Globus pallidus (tissue), 1 donor: ENCODE results near the gene TIMM50.

Experiments
- DNase-seq: peaks from one replicate; pipeline ENCODE4 v3.0.0-alpha.2; 2015; ENCODE audit warnings: low spot score

The TIMM50 gene

DNA sequence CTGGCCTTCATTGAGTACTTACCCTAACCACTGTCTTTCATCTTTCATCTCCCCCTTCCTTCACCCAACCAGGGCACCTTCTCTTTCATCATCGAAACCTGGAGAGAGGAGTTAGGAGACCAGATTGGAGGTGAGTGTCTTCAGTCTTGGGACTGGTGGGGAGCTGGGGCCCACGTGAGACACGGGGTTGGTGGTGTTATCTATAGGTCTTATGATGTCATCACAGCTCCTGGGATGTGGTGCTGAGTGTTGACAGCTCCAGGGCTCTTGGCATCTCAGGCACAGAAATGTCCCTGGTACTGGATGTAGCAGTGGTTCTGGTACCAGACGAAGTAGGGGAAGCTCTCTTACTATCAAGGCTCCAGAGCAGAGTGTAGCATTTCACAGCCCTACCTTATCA, 19.9 kb downstream of the TIMM50 start:
- no peak for DNase-seq

DNA sequence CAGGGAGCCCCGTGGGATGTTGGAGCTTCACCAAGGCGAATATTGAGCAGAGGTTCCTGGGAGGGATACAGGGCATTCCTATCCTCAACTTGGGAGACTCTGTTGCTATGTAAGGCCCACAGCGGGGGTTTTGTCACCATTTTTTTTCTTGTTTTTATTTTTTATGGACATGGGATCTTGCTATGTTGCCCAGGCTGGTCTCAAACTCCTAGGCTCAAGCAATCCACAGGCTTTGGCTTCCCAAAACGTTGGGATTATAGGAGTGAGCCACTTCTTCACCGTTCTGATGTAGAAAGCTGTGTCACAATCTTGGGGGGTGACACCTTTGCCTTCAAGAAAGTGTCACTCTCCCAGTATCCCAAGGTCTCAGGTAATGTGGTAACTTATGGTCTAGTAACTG, 20.7 kb downstream of the TIMM50 start:
- no peak for DNase-seq

DNA sequence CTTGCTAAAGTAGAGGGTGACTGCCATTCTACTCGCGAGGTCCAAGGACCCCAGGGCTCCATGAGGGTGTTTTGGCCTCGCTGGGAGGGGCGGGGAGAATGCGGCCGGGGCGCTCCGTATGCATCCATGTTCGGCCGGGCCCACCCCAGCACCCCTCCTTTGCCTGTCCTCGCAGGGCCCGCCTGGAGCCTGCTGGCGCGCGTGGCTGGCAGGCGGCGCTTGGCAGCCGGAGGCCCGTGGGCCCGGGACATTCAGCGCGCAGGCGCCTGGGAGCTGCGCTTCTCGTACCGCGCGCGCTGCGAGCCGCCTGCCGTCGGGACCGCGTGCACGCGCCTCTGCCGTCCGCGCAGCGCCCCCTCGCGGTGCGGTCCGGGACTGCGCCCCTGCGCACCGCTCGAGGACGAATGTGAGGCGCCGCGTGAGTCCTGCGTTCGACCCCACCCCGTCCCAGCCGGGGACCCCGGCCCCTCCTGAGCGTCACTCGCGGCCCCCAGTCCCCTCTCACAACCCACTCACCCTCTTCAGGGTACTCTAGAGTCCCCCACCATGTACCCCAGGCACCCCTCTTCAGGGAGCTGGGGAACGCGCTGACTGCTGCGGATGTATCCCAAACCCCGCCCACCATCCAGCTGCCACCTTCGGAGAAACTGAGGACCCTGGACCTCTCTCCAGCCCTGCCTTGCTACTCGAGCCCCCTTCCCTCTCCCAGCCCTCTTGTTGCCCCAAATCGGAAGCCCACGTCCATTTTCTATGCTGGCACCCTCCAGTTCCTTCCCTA, 22.2 kb downstream of the TIMM50 start:
- no peak for DNase-seq

DNA sequence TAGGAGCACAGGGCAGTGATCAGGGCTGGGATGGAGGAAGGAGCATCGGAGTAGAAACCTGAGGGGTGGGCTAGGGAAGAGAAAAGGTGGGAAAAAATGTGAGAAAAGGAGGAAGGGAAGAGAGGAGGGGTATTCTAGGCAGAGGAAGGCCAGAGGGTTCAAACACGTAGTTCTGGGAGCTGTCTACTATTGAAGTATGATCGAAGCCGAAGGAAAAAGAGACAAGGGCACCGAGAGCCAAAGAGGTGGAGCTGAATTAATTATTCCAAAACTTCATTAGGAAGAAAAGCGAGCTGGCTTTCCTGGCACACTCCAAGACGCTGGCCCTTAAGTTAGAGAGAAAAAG, 25.9 kb downstream of the TIMM50 start:
- no peak for DNase-seq

DNA sequence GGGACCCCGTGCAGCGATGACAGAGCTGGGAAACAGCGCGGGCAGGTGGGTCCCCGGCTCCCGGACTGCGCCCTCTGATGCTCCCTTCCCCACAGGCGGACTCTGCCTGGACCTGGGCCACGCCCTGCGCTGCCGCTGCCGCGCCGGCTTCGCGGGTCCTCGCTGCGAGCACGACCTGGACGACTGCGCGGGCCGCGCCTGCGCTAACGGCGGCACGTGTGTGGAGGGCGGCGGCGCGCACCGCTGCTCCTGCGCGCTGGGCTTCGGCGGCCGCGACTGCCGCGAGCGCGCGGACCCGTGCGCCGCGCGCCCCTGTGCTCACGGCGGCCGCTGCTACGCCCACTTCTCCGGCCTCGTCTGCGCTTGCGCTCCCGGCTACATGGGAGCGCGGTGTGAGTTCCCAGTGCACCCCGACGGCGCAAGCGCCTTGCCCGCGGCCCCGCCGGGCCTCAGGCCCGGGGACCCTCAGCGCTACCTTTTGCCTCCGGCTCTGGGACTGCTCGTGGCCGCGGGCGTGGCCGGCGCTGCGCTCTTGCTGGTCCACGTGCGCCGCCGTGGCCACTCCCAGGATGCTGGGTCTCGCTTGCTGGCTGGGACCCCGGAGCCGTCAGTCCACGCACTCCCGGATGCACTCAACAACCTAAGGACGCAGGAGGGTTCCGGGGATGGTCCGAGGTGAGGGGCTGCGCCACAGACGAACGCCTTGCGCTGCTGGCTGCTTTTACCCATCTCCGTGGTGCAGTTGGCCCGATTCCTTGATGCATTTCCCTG, 26.5 kb downstream of the TIMM50 start:
- DNase-seq = no peak

DNA sequence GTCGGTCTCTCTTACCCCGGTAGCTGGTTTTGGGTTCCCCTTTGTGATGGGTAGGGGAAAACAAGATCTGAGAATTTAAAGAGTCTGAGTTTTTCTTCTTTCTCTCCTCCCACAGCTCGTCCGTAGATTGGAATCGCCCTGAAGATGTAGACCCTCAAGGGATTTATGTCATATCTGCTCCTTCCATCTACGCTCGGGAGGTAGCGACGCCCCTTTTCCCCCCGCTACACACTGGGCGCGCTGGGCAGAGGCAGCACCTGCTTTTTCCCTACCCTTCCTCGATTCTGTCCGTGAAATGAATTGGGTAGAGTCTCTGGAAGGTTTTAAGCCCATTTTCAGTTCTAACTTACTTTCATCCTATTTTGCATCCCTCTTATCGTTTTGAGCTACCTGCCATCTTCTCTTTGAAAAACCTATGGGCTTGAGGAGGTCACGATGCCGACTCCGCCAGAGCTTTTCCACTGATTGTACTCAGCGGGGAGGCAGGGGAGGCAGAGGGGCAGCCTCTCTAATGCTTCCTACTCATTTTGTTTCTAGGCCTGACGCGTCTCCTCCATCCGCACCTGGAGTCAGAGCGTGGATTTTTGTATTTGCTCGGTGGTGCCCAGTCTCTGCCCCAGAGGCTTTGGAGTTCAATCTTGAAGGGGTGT, 27.2 kb downstream of the TIMM50 start:
- DNase-seq = no peak

DNA sequence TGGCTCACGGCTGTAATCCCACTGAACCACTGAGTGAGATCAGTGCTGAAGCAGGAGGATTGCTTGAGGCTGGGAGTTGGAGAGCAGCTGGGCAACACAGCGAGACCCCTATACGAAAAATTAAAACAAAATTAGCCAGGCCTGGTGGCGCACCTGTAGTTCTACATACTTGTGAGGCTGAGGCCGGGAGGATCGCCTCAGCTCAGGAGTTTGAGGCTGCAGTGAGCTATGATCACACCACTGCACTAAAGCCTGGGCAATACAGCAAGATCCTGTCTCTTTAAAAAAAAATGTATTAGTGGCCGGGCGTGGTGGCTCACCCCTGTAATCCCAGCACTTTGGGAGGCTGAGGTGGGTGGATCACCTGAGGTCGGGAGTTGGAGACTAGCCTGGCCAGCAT, 28.0 kb downstream of the TIMM50 start:
- no peak for DNase-seq

DNA sequence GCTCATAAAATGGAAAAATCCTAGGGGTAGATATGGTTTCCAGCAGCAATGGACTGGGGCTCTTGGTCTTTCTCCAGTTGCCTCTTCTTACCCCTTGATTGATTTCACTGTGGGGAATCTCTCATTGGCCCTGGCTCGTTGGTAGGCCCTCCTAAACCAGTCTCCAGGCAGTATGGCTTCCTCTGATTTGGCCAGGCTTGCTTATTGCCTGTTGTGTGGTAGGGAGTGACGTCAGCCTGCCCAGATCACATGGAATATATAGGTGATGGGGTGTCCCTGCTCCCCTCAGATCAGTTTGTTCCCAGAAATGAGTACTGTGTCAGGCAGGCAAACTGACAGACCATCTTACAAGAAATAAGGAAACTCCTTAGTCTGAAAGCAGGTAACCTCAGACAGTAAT, 28.6 kb downstream of the TIMM50 start:
- no peak for DNase-seq

DNA sequence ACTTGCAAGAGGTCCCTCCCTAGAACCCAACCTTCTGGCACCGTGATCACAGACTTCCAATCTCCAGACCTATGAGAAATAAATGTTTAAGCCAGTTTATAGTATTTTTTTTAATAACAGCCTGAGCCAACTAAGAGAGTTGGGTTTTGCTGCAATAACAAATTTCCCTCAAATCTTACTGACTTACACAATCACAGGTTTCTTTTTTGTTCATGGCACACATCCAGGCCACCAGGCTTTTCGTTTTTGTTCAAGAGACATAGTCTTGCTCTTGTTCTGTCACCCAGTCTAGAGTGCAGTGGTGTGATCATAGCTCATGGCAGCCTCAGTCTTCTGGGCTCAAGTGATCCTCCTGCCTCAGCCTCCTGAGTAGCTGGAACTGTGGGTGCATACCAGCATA, 32.4 kb downstream of the TIMM50 start:
- DNase-seq = no peak

DNA sequence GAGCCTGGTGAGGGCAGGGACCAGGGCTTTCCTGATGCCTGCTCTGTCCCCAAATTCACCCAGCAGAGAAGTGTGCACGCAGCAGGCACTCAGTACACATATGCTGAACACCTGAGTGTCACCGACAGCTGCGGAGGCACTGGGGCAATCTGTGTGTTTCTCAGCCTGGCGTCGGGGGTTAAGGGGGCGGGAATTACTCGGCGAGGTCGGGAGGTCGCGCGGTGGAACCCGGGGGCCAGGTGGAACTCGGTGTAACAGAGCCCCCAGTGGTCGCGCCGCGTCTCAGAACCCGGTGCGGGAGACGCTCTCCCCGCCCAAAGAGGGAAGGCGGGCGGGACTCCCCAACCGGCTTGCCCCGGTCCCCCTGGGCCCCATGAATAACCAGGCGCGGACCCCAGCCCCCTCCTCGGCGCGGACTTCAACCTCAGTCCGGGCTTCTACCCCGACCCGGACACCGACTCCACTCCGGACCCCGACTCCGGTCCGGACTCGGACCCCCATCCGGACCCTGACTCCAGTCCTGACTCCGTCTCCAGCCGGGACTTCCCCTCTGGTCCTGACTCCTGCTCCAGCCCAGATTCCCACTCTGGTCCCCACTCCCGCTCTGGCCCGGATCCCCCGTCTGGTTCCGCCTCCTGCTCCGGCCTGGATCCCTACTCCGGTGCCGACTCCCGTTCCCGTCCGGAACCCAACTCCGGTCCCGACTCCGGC, 34.4 kb downstream of the TIMM50 start, which contains the start of gene SELENOV:
TSS of gene SELENOV (plus strand) at position 300 of the 711 bp plus-strand sequence. CDS start at position 374, 74 bp downstream.
- no peak for DNase-seq

DNA sequence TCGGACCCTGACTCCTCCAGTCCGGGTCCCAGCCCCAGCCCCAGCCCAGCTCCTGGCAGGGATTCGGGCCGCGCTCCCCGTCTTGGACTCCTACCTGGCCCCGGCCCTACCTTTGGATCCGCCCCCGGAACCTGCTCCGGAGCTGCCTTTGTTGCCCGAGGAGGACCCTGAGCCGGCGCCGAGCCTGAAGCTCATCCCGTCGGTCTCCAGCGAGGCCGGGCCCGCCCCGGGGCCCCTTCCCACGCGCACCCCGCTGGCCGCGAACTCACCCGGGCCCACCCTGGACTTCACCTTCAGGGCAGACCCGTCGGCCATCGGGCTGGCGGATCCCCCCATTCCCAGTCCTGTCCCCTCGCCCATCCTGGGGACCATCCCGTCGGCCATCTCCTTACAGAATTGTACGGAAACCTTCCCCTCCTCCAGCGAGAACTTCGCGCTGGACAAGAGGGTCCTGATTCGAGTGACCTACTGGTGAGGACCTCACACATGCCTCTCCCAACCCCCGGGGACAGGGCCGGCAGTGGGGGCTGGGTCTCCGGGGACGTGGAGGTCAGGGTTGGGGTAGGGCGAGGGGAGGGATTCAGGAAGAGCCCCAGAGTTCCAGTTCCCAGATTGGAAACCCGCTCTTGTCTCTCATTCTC, 35.0 kb downstream of the TIMM50 start:
- DNase-seq = no peak

DNA sequence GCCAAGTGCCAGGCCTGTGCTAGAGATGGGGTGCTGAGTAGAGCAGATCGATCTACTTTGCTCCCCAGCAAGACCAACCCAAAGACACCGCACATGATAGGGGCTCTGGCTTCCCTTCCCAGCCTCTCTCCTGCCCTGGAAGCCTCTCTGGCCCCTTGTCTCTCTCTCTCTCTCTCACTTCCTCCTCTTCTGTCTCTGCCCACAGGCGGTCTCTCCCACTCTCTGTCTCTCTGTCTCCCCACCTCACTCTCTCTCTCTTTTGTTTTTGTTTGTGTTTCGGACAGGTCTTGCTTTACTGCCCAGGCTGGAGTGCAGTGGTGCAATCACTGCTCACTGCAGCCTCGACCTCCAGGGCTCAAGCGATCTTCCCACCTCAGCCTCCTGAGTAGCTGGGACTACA, 35.6 kb downstream of the TIMM50 start:
- no peak for DNase-seq

DNA sequence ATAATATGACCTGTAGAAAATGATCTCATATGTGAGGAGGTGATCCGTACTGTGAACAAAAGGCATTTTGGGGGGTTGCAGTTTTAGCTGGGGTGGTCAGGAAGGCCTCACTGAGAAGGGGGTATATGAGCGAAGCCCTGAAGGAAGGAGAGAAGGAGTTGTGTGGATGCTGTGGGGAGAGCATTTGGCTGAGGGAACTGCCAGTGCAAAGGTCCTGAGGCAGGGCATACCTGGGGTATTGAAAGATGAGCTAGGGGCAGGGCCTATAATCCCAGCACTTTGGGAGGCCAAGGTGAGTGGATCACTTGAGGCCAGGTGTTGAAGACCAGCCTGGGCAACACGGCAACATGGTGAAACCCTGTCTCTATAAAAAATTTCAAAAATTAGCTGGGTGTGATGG, 36.8 kb downstream of the TIMM50 start:
- DNase-seq = no peak

DNA sequence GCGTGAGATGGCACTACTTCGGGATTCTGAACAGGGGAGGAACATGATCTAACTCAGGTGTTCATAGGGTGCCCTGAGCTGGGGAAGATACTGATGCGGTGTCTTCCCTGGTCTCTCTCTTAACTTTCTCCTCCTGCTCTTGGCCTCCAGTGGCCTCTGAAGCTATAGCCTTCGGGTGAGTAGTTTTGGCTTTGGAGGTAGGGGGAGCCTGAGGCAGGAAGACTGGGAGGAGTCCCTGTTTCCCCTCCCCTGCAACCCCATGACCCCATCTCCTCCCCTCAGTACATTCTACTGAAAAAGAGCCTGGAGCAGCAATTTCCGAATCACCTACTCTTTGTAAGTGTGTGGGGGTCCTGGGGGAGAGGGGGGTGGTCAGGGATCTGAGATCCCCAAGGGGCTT, 37.8 kb downstream of the TIMM50 start:
- DNase-seq = no peak

DNA sequence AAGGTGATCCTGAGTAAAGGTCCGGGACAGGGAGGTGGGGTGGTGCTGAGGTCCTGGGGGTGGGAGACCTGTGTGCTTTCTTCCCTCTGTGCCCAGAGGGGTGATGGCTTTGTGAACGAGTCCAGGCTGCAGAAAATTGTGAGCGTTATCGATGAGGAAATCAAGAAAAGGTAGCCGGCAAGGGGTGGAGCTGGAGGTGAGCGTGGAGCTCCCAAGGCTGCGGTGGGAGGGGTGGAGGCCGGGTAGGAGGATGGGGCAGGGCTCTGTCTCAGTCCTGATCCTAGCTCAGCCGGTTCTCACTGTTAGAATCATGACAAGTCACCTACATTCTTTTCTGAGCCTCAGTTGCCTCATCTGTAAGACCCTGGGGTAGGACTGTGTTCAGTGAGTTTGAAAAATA, 38.3 kb downstream of the TIMM50 start:
- no peak for DNase-seq

DNA sequence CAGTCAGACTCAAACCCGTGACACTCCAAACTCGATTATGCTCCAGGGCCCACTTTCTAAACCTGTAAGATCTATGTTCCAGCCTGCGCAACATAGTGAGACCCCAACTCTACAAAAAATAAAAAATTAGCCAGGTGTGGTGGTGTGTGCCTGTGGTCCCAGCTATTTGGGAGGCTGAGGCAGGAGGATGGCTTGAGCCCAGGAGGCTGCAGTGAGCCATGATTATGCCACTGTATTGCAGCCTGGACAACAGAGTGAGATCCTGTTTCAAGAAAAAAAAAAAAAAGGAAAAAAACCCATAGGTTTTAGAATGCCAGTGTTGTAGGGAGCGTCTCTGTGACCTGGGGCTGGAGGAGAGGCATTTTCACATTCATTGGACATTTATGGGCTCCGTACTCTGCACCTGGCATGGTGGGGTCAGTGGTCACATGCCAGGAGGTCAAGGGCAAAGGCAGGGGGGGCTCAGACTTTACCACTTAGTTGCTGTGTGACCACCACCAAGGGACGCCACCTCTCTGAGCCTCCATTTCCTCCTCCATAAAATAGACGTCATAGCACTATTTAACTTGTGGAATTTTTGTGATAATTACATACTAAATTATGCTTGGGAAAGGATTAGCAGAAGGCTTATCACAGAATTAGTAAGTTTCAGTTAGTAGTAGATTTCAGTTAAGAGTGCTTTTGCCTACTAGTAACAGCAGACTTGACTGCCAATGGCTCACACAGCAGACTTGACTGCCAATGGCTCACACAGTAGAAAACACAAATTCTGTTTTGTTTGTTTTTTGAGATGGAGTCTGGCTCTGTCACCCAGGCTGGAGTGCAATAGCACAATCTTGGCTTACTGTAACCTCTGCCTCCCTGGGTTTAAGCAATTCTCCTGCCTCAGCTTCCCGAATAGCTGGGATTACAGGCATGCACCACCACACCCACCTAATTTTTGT, 40.2 kb downstream of the TIMM50 start:
- DNase-seq = no peak

DNA sequence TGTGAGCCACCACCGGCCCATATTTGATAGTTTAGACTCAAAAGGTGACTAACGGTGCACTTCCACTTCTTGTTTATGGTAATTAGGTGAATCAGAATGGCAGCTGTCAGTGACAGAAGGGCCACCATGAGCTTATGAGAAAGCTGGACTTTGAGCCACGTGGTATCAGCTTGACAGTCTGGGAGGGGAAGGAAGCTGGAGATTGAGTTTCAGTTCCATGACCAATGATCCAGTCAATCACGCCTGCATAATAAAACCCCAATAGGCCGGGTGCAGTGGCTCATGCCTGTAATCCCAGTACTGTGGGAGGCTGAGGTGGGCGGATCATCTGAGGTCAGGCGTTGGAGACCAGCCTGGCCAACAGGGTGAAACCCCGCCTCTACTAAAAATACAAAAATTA, 43.9 kb downstream of the TIMM50 start:
- DNase-seq = no peak

DNA sequence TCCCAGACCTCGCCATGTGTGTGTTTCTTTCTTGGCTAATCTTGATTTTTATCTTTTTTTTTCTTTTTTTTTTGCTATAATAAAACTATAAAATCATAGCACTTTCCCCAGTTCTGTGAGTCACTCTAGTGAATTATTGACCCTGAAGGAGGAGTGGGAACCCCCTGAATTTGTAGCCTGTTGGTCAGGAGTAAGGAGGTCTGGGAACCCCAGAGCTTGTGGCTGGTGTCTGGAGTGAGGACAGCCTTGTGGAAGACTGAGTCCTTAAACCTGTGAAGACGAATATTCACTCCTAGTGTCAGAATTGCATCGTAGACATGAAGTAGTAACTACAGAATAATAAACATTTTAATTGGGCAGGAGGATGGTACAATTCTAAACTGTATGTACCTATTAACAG, 44.6 kb downstream of the TIMM50 start:
- DNase-seq = no peak

DNA sequence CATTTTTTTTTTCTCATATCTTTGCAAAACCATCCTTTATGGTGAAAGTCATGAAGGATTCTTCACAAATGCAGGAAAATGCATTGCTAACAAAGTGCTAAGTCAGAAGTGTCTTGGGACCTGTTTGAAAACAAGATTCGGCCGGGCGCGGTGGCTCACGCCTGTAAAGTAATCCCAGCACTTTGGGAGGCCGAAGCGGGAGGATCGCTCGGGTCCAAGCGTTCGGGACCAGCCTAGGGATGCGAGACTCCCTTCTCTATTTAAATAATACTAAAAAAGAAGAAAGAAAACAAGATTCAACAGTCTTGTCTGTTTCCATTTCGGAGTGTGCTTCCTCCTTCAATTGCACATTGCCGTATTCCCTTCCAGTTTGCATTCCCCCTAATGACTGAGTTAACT, 51.2 kb downstream of the TIMM50 start:
- DNase-seq = no peak

DNA sequence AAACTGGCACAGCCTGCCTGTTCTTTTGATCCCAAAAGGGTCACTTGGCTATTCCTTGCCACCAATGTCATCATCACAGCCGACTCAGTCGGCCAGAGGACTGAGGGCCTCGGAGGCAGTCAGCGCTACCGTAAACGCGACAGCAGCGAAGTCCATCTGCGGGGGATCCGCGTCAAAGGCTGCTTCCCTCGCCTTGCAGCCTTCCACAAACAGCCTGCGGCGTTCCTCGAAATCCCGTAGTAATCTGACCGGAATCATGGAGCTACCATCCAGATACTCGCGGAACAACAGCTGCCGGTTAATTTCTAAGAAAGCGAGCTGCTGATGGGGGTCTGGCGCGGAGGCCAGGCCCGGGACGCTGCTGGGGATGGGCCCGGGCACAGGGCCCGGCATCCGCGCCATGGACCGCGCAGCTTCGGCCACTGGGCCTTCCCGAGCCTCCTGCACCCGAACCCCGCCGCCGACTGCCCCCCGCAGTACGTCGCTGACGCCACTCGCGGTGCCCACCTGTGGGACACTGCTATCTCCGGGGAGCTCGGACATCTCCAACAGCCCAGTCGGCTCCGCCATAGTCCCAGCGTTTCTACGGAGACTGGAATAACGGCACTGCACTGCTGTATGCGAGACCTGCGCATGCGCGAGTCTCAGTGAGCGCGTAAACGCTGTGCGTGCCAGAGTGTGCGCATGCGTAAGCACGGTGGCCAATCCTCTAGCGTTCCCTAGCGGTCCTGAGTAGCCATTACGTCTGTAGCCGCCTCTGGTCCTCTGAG, 51.8 kb downstream of the TIMM50 start, which contains the start of gene EID2B:
TSS of gene EID2B (minus strand) at position 620 of the 770 bp plus-strand sequence. CDS start at position 570, 50 bp downstream.
- DNase-seq = peak; percentile 95
